IMR-90 (cell line): Measurements from ENCODE around the gene NXN. TPM values are rescaled to one million over a fixed set of nuclear protein-coding genes. Genes with fewer than 3 reads are reported as not detected.

Experiments
- ATAC-seq: fragments of 200-7000 bp; cut with Tn5 transposase; 2 replicates; pipeline ENCODE4 v1.9.1; 2020; ENCODE audit warnings: low read depth, mild to moderate bottlenecking, moderate library complexity
- BruUV-seq: library from RNA; stranded (reverse); fragments of 400-500 nt; replicated peaks from 2 replicates; lab custom pipeline; 2021; lab: Mats Ljungman, UMichigan
- CTCF ChIA-PET: fragments of 300-600 bp; formaldehyde crosslinking; extraction: SDS; loops from one replicate; lab custom pipeline; 2021; ENCODE audit warnings: antibody characterized with exemption; lab: Yijun Ruan, JAX
- POLR2A ChIA-PET: fragments of 300-600 bp; sonication (Branson Sonifier 250); formaldehyde crosslinking; loops from one replicate; lab custom pipeline; 2022; ENCODE audit warnings: antibody characterized with exemption; ENCODE audit not compliant: unreplicated experiment; lab: Charles Lee
- DNase-seq: peaks from one replicate; pipeline ENCODE4 v3.0.0; 2013
- H2AFZ ChIP-seq: replicated peaks from 2 replicates; pipeline ENCODE3; 2013; ENCODE audit warnings: low read length, mild to moderate bottlenecking; ENCODE audit not compliant: poor library complexity
- H2AK5ac ChIP-seq: 2 replicates; pipeline ENCODE4 v1.6.1; 2013; ENCODE audit warnings: low read depth, low read length, inconsistent platforms
- H2AK9ac ChIP-seq: replicated peaks from 2 replicates; pipeline ENCODE3; 2013; ENCODE audit warnings: mild to moderate bottlenecking, low read depth, low read length, moderate library complexity; ENCODE audit not compliant: poor library complexity
- H2BK120ac ChIP-seq: 2 replicates; pipeline ENCODE4 v1.6.1; 2013; ENCODE audit warnings: low read depth, low read length, inconsistent platforms
- H2BK15ac ChIP-seq: 3 replicates; pipeline ENCODE4 v1.6.1; 2013; ENCODE audit warnings: low read depth, low read length, inconsistent platforms
- H2BK20ac ChIP-seq: 2 replicates; pipeline ENCODE4 v1.6.1; 2013; ENCODE audit warnings: low read depth, mild to moderate bottlenecking, inconsistent platforms, low read length, moderate library complexity
- H2BK5ac ChIP-seq: 2 replicates; pipeline ENCODE4 v1.6.1; 2013; ENCODE audit warnings: mild to moderate bottlenecking, low read depth, low read length, inconsistent platforms; ENCODE audit not compliant: poor library complexity, severe bottlenecking
- H3K14ac ChIP-seq: replicated peaks from 2 replicates; pipeline ENCODE4 v1.6.1; 2013; ENCODE audit warnings: low read depth, low read length, inconsistent platforms
- H3K18ac ChIP-seq: 2 replicates; pipeline ENCODE4 v1.6.1; 2013; ENCODE audit warnings: low read depth, low read length, control low read depth
- H3K23ac ChIP-seq: 2 replicates; pipeline ENCODE4 v1.6.1; 2013; ENCODE audit warnings: low read depth, low read length, inconsistent platforms
- H3K27ac ChIP-seq: 2 replicates; pipeline ENCODE4 v1.5.1; 2013; ENCODE audit warnings: mild to moderate bottlenecking, control low read depth, low read length; ENCODE audit not compliant: insufficient read depth
- H3K27me3 ChIP-seq: 2 replicates; pipeline ENCODE4 v1.6.1; 2013; ENCODE audit warnings: low read length; ENCODE audit not compliant: control insufficient read depth, insufficient read depth
- H3K36me3 ChIP-seq: 2 replicates; pipeline ENCODE4 v1.6.1; 2013; ENCODE audit warnings: low read length, mixed read lengths; ENCODE audit not compliant: control insufficient read depth, insufficient read depth
- H3K4ac ChIP-seq: 2 replicates; pipeline ENCODE4 v1.6.1; 2013; ENCODE audit warnings: low read depth, low read length, inconsistent platforms
- H3K4me1 ChIP-seq: 2 replicates; pipeline ENCODE4 v1.6.1; 2013; ENCODE audit warnings: low read length, mixed read lengths; ENCODE audit not compliant: control insufficient read depth, insufficient read depth
- H3K4me2 ChIP-seq: 2 replicates; pipeline ENCODE4 v1.6.1; 2013; ENCODE audit warnings: low read depth, mild to moderate bottlenecking, control low read depth, low read length, moderate library complexity
- H3K4me3 ChIP-seq: 2 replicates; pipeline ENCODE4 v1.5.1; 2013; ENCODE audit warnings: low read depth, mild to moderate bottlenecking, control low read depth, low read length, moderate library complexity; ENCODE audit not compliant: insufficient read depth
- H3K56ac ChIP-seq: 2 replicates; pipeline ENCODE4 v1.6.1; 2013; ENCODE audit warnings: low read length, inconsistent platforms; ENCODE audit not compliant: insufficient read depth; ENCODE audit errors: extremely low read depth
- H3K79me1 ChIP-seq, 2 experiments: 2 replicates each; pipeline ENCODE4 v1.6.1; 2013; ENCODE audit warnings: low read length in 2 of 2, inconsistent platforms in 1 of 2, low read depth in 1 of 2
- H3K9ac ChIP-seq: 2 replicates; pipeline ENCODE4 v1.6.1; 2013; ENCODE audit warnings: low read depth, low read length, control low read depth
- H3K9me1 ChIP-seq: 2 replicates; pipeline ENCODE4 v1.6.1; 2013; ENCODE audit warnings: low read length, inconsistent platforms; ENCODE audit not compliant: insufficient read depth
- H3K9me3 ChIP-seq: 2 replicates; pipeline ENCODE4 v1.6.1; 2013; ENCODE audit warnings: low read length; ENCODE audit not compliant: control insufficient read depth, insufficient read depth
- H4K20me1 ChIP-seq: 2 replicates; pipeline ENCODE4 v1.6.1; 2013; ENCODE audit warnings: low read length, inconsistent platforms; ENCODE audit not compliant: insufficient read depth
- H4K5ac ChIP-seq: 2 replicates; pipeline ENCODE4 v1.6.1; 2013; ENCODE audit warnings: mild to moderate bottlenecking, low read depth, low read length, control low read depth
- H4K8ac ChIP-seq, 2 experiments: 2 replicates each; pipeline ENCODE4 v1.6.1; 2013; ENCODE audit warnings: low read depth in 2 of 2, low read length in 2 of 2, control low read depth in 1 of 2, inconsistent platforms in 1 of 2
- H4K91ac ChIP-seq: 2 replicates; pipeline ENCODE4 v1.6.1; 2013; ENCODE audit warnings: low read depth, low read length, inconsistent platforms; ENCODE audit not compliant: insufficient read depth
- CEBPB ChIP-seq: IDR thresholded peaks from 2 replicates; pipeline ENCODE4 v1.6.1; 2012; ENCODE audit warnings: low read depth, low read length, improper control_type of control experiment
- CHD1 ChIP-seq: IDR thresholded peaks from 2 replicates; pipeline ENCODE4 v1.6.1; 2012; ENCODE audit warnings: low read depth, low read length, improper control_type of control experiment
- MAFK ChIP-seq: IDR thresholded peaks from 2 replicates; pipeline ENCODE4 v1.6.1; 2012; ENCODE audit warnings: low read depth, low read length, improper control_type of control experiment
- MAZ ChIP-seq: IDR thresholded peaks from 2 replicates; pipeline ENCODE4 v1.6.1; 2012; ENCODE audit warnings: low read depth, mild to moderate bottlenecking, low read length, improper control_type of control experiment, moderate library complexity, borderline replicate concordance
- MXI1 ChIP-seq: IDR thresholded peaks from 2 replicates; pipeline ENCODE4 v1.6.1; 2012; ENCODE audit warnings: low read depth, mild to moderate bottlenecking, low read length, moderate library complexity, borderline replicate concordance
- POLR2A ChIP-seq: IDR thresholded peaks from 2 replicates; pipeline ENCODE4 v1.6.1; 2012; ENCODE audit warnings: mild to moderate bottlenecking, low read depth, low read length
- RAD21 ChIP-seq: IDR thresholded peaks from 2 replicates; pipeline ENCODE4 v1.6.1; 2012; ENCODE audit warnings: low read length, improper control_type of control experiment
- RCOR1 ChIP-seq: IDR thresholded peaks from 2 replicates; pipeline ENCODE4 v1.6.1; 2012; ENCODE audit warnings: mild to moderate bottlenecking, low read length, improper control_type of control experiment; ENCODE audit not compliant: insufficient replicate concordance
- RFX5 ChIP-seq: IDR thresholded peaks from 2 replicates; pipeline ENCODE4 v1.8.0; 2012; ENCODE audit warnings: low read depth, mild to moderate bottlenecking, low read length, moderate library complexity
- SMC3 ChIP-seq: fragments of 150-350 bp; IDR thresholded peaks from 2 replicates; pipeline ENCODE4 v1.6.1; 2016; ENCODE audit warnings: low read depth, mild to moderate bottlenecking, antibody characterized with exemption, low read length, moderate library complexity
- USF2 ChIP-seq: fragments of 150-350 bp; IDR thresholded peaks from 2 replicates; pipeline ENCODE4 v1.6.1; 2017; ENCODE audit warnings: mild to moderate bottlenecking, antibody characterized with exemption, low read length, low read depth
- WGBS, 2 experiments: methylation state at CpG; one replicate each; pipeline versions ENCODE4 v1.1.5 to v1.1.7; 2013; ENCODE audit warnings: missing lambda C conversion rate in 2 of 2; ENCODE audit not compliant: insufficient read length in 1 of 2; ENCODE audit errors: extremely low coverage in 2 of 2; 5-methylcytosine and 5-hydroxymethylcytosine counted together
- dilution Hi-C: fragments of 300-500 bp; cut with HindIII; formaldehyde crosslinking; loops from one replicate; pipeline ENCODE4 v1.14.3; 2018; ENCODE audit warnings: low sequenced_read_pairs; ENCODE audit not compliant: unreplicated experiment
- in situ Hi-C: fragments of 300-500 bp; cut with MboI; formaldehyde crosslinking; loops from 3 replicates; pipeline ENCODE4 v1.14.3; 2019; ENCODE audit warnings: low sequenced_read_pairs, inconsistent platforms, mixed read lengths
- intact Hi-C: fragments of 100-400 bp; cut with micrococcal nuclease; formaldehyde crosslinking; loops from 2 replicates; pipeline ENCODE4 v1.10.0; 2022
- polyA plus RNA-seq, 3 experiments: library from polyadenylated mRNA; depleted of rRNA; stranded (reverse); fragments of >200 nt; gene quantifications; 2 replicates each; pipeline ENCODE4 v1.2.3, GENCODE V29; 2012; ENCODE audit warnings: low replicate concordance in 1 of 3
- total RNA-seq: library from RNA; depleted of rRNA; stranded (reverse); fragments of >200 nt; gene quantifications from 2 replicates; pipeline ENCODE4 v1.2.3, GENCODE V29; 2012

Gene NXN
- total and polyA plus RNA-seq, 2 of the 4 experiments (the other 2 are of a cell fraction), result 52.5 to 116 TPM

- H3K9me1 ChIP-seq, result no peaks in the 10 kb centered on the region
- H4K91ac ChIP-seq, result no peak overlapping the region
- H3K4ac ChIP-seq, result no peak overlapping the region
- in situ Hi-C loops, result no loop called here
- dilution Hi-C loops, result loop anchor here (25.0 kb wide), 1 partner anchor 199 kb away; the partner anchor contains the start of genes GLOD4 and MRM3
- no peaks in the 10 kb centered on the region for H4K20me1 ChIP-seq
- no peak for DNase-seq
- H3K27me3 ChIP-seq, result no peaks in the 10 kb centered on the region
- H3K36me3 ChIP-seq, result no peaks in the 10 kb centered on the region
- no peak overlapping the region for H3K14ac ChIP-seq
- H3K9me3 ChIP-seq, result no peaks in the 10 kb centered on the region
- intact Hi-C loops, result no loop called here
- H3K18ac ChIP-seq, result no peak overlapping the region
- ChIA-PET CTCF (interaction anchor here (1.3 kb wide), 1 partner anchor 10 kb away, joined by 3 read pairs; the partner anchor contains the start of gene TIMM22), POLR2A (no interaction called here)
- H3K27ac ChIP-seq, result no peak overlapping the region
- H2BK5ac ChIP-seq, result no peak overlapping the region
- H3K23ac ChIP-seq, result no peak overlapping the region
- H2BK120ac ChIP-seq, result no peak overlapping the region
- H2BK20ac ChIP-seq, result no peak overlapping the region
- 100% methylated on average over 3 of the region's 6 CpGs; no CpG with 5 or more reads in 1 of the 2 experiments for WGBS, 2 experiments
- no peak overlapping the region for H3K4me3 ChIP-seq
- H4K5ac ChIP-seq, result no peak overlapping the region
- no peak overlapping the region for H2AK9ac ChIP-seq
- no peak overlapping the region for H3K4me2 ChIP-seq
- TF ChIP-seq CHD1 (no peak), MAFK (no peak), POLR2A (no peak), RCOR1 (no peak), MXI1 (no peak), RAD21 (no peak), RFX5 (no peak), USF2 (no peak), SMC3 (no peak), CEBPB (no peak), MAZ (no peak)
- no peak overlapping the region for H2AK5ac ChIP-seq
- H3K9ac ChIP-seq, result no peak overlapping the region
- peak overlapping the region; percentile 21 for H2AFZ ChIP-seq
- no peak overlapping the region for H4K8ac ChIP-seq
- H3K4me1 ChIP-seq, result no peaks in the 10 kb centered on the region
- H3K56ac ChIP-seq, result no peak overlapping the region
- no peak overlapping the region for H2BK15ac ChIP-seq
- ATAC-seq, result no peak
- no TSS peak for BruUV-seq
- no peaks in the 10 kb centered on the region for H3K79me1 ChIP-seq
These were observed 6.8 kb upstream of the NXN start for GRCh38 chr17:986322-986929.
